Heart left ventricle (tissue), 16 donors: Measurements from ENCODE around the gene ZNF500. TPM values are rescaled to one million over a fixed set of nuclear protein-coding genes. Genes with fewer than 3 reads are reported as not detected.
A peak's percentile ranks its signal among the peaks of the same experiment; 100 is the strongest.

Experiments
- ATAC-seq, 4 donors: fragments of 200-7000 bp; cut with Tn5 transposase; one replicate each; pipeline ENCODE4 v1.9.1; 2020 to 2022; ENCODE audit warnings: moderate library complexity in 4 of 4, mild to moderate bottlenecking in 3 of 4, moderate number of reproducible peaks in 1 of 4
- DNase-seq, 5 donors: peaks; one replicate each; pipeline ENCODE4 v3.0.0-alpha.2; 2020
- H3K27ac ChIP-seq, 12 donors: fragments of 200-600 bp; sonication (generic) in 4 of 12; one replicate each; pipeline versions ENCODE4 v1.5.0 to v1.8.0; 2016 to 2022; ENCODE audit warnings: mild to moderate bottlenecking in 2 of 12
- H3K27me3 ChIP-seq, 9 donors: fragments of 200-600 bp; sonication (generic) in 2 of 9; one replicate each; pipeline versions ENCODE4 v1.5.1 to v1.8.0; 2016 to 2022; ENCODE audit warnings: mild to moderate bottlenecking in 3 of 9
- H3K36me3 ChIP-seq, 9 donors: fragments of 200-600 bp; sonication (generic) in 2 of 9; one replicate each; pipeline versions ENCODE4 v1.5.0 to v1.8.0; 2018 to 2022; ENCODE audit warnings: mild to moderate bottlenecking in 2 of 9
- H3K4me1 ChIP-seq, 12 donors: fragments of 200-600 bp; sonication (generic) in 4 of 12; one replicate each; pipeline versions ENCODE4 v1.5.0 to v1.8.0; 2016 to 2022; ENCODE audit warnings: mild to moderate bottlenecking in 3 of 12
- H3K4me3 ChIP-seq, 12 donors: fragments of 200-600 bp; sonication (generic) in 4 of 12; one replicate each; pipeline versions ENCODE4 v1.5.0 to v1.8.0; 2017 to 2022; ENCODE audit warnings: mild to moderate bottlenecking in 9 of 12, moderate library complexity in 4 of 12
- H3K9me3 ChIP-seq, 12 donors: fragments of 200-600 bp; sonication (generic) in 4 of 12; one replicate each; pipeline versions ENCODE4 v1.5.0 to v1.8.0; 2016 to 2022; ENCODE audit warnings: mild to moderate bottlenecking in 1 of 12
- POLR2A ChIP-seq, 2 donors: fragments of 450-650 bp; IDR thresholded peaks; one replicate each; pipeline ENCODE4 v1.6.1; 2017; ENCODE audit warnings: antibody characterized with exemption in 2 of 2, mild to moderate bottlenecking in 2 of 2, moderate library complexity in 2 of 2
- WGBS, 4 donors: extraction: QIAGEN DNeasy Blood & Tissue Kit in 2 of 4; methylation state at CpG; one replicate each; pipeline versions ENCODE4 v1.1.5 to v1.1.7; 2013 to 2018; 5-methylcytosine and 5-hydroxymethylcytosine counted together
- intact Hi-C, 10 donors: fragments of 100-400 bp; cut with DNase I; formaldehyde crosslinking; loops; one replicate each; pipeline versions ENCODE4 v1.11.1 to v1.14.2; 2022
- polyA plus RNA-seq, 2 donors: library from polyadenylated mRNA; stranded (reverse); fragments of 200-250 nt; gene quantifications; one replicate each; pipeline ENCODE4 v1.2.3, GENCODE V29; 2013
- total RNA-seq, 9 donors: library from RNA; depleted of rRNA in 2 of 9; stranded (reverse); fragments of >200 nt in 2 of 9; fragmentation: NEBNext Ultra II Directional in 3 of 9; extraction: Animal tissue kit (Norgen Biotek cat#: 25700) in 3 of 9; gene quantifications; one replicate each; pipeline versions ENCODE4 v1.1.0 to v1.2.4, GENCODE V29; 2016 to 2023
- TF ChIP-seq, protein P1 (sequence below), 12 donors: fragments of 200-600 bp; sonication (generic) in 4 of 12; IDR thresholded peaks; one replicate each; pipeline versions ENCODE4 v1.5.0 to v1.8.0; 2018 to 2022; ENCODE audit warnings: antibody characterized with exemption in 12 of 12, mild to moderate bottlenecking in 5 of 12
- donor health status: ischemic (EF 13 %, LVEDD 7.1; RV severe dilation, severe dysfunction).
- donor health status: healthy with polysubstance abuse.
- donor health status: DM: no; HTN: yes; CAD: no.
- donor health status: DM: no; HTN: no; CAD: no.
- donor health status: ischemic (EF 25% LVEDD 6.9; RV normal size, moderate dysfunction).
- donor health status: ischemic (EF 25% LVEDD 5.7; RV mildly dilated, moderate dysfunction).
- donor health status: healthy.
- donor health status: DM: yes; HTN: yes; CAD: no.
- donor health status: ischemic (EF 35%, LVEDD 5.7; RV mildly dilated, moderate dysfunction).
- donor health status: nonischemic (EF 11% LVEDD 7.7; RV severe dilation, severe dysfunction).
- donor health status: DM: yes; HTN: yes; CAD: no.
- donor health status: PGD.
- donor health status: ischemic (EF 29% LVEDD 5.4; RV normal size, mild dysfunction).
- donor health status: nonischemic (EF 23%, LVEDD 6.1; RV moderate dilation, normal function).

Gene ZNF500
- total and polyA plus RNA-seq, 11 donors, result 4.8 to 11.6 (median 6.5) TPM

- DNase-seq (peak in 1 of 5 donors; percentile 2), ATAC-seq (no peak)
- intact Hi-C loops, result no loop called here
- Histone ChIP-seq H3K4me3 (no peak overlapping the region), H3K27me3 (no peaks in the 10 kb centered on the region), H3K36me3 (peaks cover 0 to 16% (median 10%) of the 10 kb centered on the region in 9 donors), H3K4me1 (no peaks in the 10 kb centered on the region), H3K27ac (no peak overlapping the region), H3K9me3 (no peaks in the 10 kb centered on the region)
- no peak for TF ChIP-seq POLR2A (IDR thresholded peaks at IDR 0.05)
- TF ChIP-seq, protein P1, sequence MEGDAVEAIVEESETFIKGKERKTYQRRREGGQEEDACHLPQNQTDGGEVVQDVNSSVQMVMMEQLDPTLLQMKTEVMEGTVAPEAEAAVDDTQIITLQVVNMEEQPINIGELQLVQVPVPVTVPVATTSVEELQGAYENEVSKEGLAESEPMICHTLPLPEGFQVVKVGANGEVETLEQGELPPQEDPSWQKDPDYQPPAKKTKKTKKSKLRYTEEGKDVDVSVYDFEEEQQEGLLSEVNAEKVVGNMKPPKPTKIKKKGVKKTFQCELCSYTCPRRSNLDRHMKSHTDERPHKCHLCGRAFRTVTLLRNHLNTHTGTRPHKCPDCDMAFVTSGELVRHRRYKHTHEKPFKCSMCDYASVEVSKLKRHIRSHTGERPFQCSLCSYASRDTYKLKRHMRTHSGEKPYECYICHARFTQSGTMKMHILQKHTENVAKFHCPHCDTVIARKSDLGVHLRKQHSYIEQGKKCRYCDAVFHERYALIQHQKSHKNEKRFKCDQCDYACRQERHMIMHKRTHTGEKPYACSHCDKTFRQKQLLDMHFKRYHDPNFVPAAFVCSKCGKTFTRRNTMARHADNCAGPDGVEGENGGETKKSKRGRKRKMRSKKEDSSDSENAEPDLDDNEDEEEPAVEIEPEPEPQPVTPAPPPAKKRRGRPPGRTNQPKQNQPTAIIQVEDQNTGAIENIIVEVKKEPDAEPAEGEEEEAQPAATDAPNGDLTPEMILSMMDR (IDR thresholded peaks at IDR 0.05), result no peak
- WGBS, 4 donors, result 68 to 78% (median 73%) methylated on average over 13 of the region's 13 CpGs
Measured at GRCh38 chr16:4792951-4793513, 26.1 kb upstream of the ZNF500 start.

GRCh38 chr16:4790871-4791270, 23.9 kb upstream of the ZNF500 start:
- intact Hi-C loops, result no loop called here
- no peak for DNase-seq
- no peak for TF ChIP-seq POLR2A (IDR thresholded peaks at IDR 0.05)
- TF ChIP-seq, protein P1 (IDR thresholded peaks at IDR 0.05), result no peak
- peaks cover 0 to 1% (median 0%) of the 10 kb centered on the region in 9 donors for H3K36me3 ChIP-seq
- H3K9me3 ChIP-seq, result no peaks in the 10 kb centered on the region
- no peak for ATAC-seq
- H3K27ac ChIP-seq, result no peak overlapping the region
- no peaks in the 10 kb centered on the region for H3K27me3 ChIP-seq
- no peak overlapping the region for H3K4me3 ChIP-seq
- H3K4me1 ChIP-seq, result no peaks in the 10 kb centered on the region
- 57 to 64% (median 60%) methylated on average over 10 of the region's 10 CpGs for WGBS, 4 donors

DNA sequence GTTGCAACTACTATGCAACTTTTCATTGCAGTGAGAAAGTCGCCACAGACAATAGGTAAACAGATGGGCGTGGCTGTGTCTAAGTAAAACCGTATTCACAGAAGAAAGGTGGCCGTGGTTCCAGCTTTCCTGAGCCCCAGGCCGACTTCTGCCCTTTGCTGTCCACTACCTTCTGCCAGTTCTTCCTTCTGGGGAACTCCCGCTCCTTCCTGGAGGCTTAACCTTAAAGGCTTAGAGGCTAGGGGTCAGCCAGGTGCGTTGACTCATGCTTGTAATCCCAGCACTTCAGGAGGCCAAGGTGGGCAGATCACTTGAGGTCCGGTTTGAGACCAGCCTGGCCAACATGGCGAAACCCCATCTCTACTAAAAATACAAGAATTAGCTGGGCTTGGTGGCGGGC, 23.3 kb upstream of the ZNF500 start:
- TF ChIP-seq, protein P1 (IDR thresholded peaks at IDR 0.05), result no peak
- TF ChIP-seq POLR2A (IDR thresholded peaks at IDR 0.05), result no peak
- 84 to 91% (median 87%) methylated on average over 10 of the region's 10 CpGs for WGBS, 4 donors
- Histone ChIP-seq H3K4me1 (no peaks in the 10 kb centered on the region), H3K4me3 (no peak overlapping the region), H3K27ac (no peak overlapping the region), H3K36me3 (no peaks in the 10 kb centered on the region), H3K27me3 (no peaks in the 10 kb centered on the region), H3K9me3 (no peaks in the 10 kb centered on the region)
- DNase-seq (no peak), ATAC-seq (no peak)
- intact Hi-C loops, result no loop called here

DNA sequence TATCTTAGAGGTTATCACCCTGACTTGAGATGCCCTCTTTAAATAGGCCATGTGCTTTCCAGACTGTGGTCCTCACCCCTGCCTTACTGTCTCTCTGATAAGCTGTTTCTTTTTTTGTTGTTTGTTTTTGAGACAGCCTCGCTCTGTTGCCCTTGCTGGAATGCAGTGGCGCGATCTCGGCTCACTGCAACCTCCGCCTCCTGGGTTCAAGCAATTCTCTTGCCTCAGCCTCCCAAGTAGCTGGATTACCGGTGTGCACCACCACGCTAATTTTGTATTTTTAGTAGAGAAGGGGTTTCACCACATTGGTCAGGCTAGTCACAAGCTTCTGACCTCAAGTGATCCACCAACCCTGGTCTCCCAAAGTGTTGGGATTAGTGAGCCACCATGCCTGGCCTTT, 21.9 kb upstream of the ZNF500 start:
- Histone ChIP-seq H3K4me3 (no peak overlapping the region), H3K27ac (no peak overlapping the region), H3K9me3 (no peaks in the 10 kb centered on the region), H3K36me3 (no peaks in the 10 kb centered on the region), H3K4me1 (no peaks in the 10 kb centered on the region), H3K27me3 (no peaks in the 10 kb centered on the region)
- DNase-seq (no peak), ATAC-seq (no peak)
- intact Hi-C loops, result no loop called here
- 77 to 84% (median 81%) methylated on average over 7 of the region's 7 CpGs for WGBS, 4 donors
- no peak for TF ChIP-seq POLR2A (IDR thresholded peaks at IDR 0.05)
- TF ChIP-seq, protein P1 (IDR thresholded peaks at IDR 0.05), result no peak
